ENCODE data around the gene TBC1D17. TPM values are rescaled to one million over a fixed set of nuclear protein-coding genes. Genes with fewer than 3 reads are reported as not detected.

Gene TBC1D17
- polyA plus RNA-seq, 3 donors: 3.1 to 48.2 (median 4.5) TPM

GRCh38 chr19:49927526-49928264, 50.2 kb downstream of the TBC1D17 start:
- no peaks in the 10 kb centered on the region for H3K9me3 ChIP-seq (replicated peaks in 1 of 2; ENCODE audit: control insufficient read depth in 1 of 2, insufficient read depth in 1 of 2, low read length in 2 of 2)
- WGBS (ENCODE audit: insufficient coverage): 87% methylated on average over 10 of the region's 14 CpGs
- Mint-ChIP-seq H3K4me3 (peak overlapping the region; percentile 90 to 97), H3K27me3 (ENCODE audit: low read depth in 3 of 3) (peaks cover 0 to 6% (median 0%) of the 10 kb centered on the region in 3 donors), H3K4me1 (peaks cover 58% of the 10 kb centered on the region), H3K9me3 (peaks cover 0 to 4% (median 0%) of the 10 kb centered on the region in 7 donors), H3K36me3 (peaks cover 49 to 59% of the 10 kb centered on the region in 2 donors), H3K27ac (peak overlapping the region; percentile 93 to 100 (median 97))
- H3K9ac ChIP-seq (ENCODE audit: insufficient read depth, low read length, poor library complexity, severe bottlenecking): no peak overlapping the region
- no peak for TF ChIP-seq CTCF (IDR thresholded peaks at IDR 0.05)
- peaks cover 36 to 61% of the 10 kb centered on the region in 2 donors for H3K36me3 ChIP-seq (replicated peaks in 1 of 2; ENCODE audit: control insufficient read depth in 1 of 2, insufficient read depth in 2 of 2, low read length in 2 of 2)
- H3K4me3 ChIP-seq (replicated peaks in 1 of 3; ENCODE audit: low read depth in 2 of 3, low read length in 3 of 3): peak overlapping the region in 1 of 3 experiments; percentile 91
- peaks cover 48 to 70% of the 10 kb centered on the region in 2 donors for H3K4me1 ChIP-seq (ENCODE audit: control insufficient read depth in 1 of 2, insufficient read depth in 2 of 2, low read length in 2 of 2)
- peak overlapping the region; percentile 89 for H3K4me2 ChIP-seq (replicated peaks; ENCODE audit: extremely low read depth, low read length, poor library complexity, severe bottlenecking)
- H3K27me3 ChIP-seq (ENCODE audit: control insufficient read depth in 2 of 2, insufficient read depth in 2 of 2, low read length in 2 of 2): no peaks in the 10 kb centered on the region
- peaks cover 79% of the 10 kb centered on the region for H4K20me1 ChIP-seq (ENCODE audit: insufficient read depth, low read length)
- H3K79me2 ChIP-seq (ENCODE audit: insufficient read depth, low read length): peaks cover 54% of the 10 kb centered on the region
- H3K27ac ChIP-seq (ENCODE audit: low read depth in 1 of 2, low read length in 2 of 2): peak overlapping the region; percentile 88 to 95
- intact Hi-C loops (cut with micrococcal nuclease): loop anchor here (1.0 to 5.0 kb wide), 3 partner anchors 30 to 51 kb away; partner anchors contain the start of genes AKT1S1 (in 1 of the 2) and TBC1D17 (in 1 of the 2)
- H2AFZ ChIP-seq (ENCODE audit: insufficient read depth, low read depth, low read length, poor library complexity, severe bottlenecking): no peak overlapping the region
- DNase-seq: peak in 1 of 3 donors; percentile 4

GRCh38 chr19:49929121-49929610, 51.7 kb downstream of the TBC1D17 start, which contains the start of the genes ATF5 and NUP62:
TSS of gene ATF5 (plus strand) at chr19:49929205. CDS start at chr19:49930851, 1,646 bp downstream.
TSS of gene NUP62 (minus strand) at chr19:49929504. CDS start at chr19:49909807, 19,697 bp downstream.
- DNase-seq: peak; percentile 84 to 86 (median 85)
- TF ChIP-seq CTCF (IDR thresholded peaks at IDR 0.05): no peak
- H3K4me3 Mint-ChIP-seq: peak within 1 kb of the TSS; percentile 90 to 97
- H3K9me3 Mint-ChIP-seq: peaks cover 0 to 4% (median 0%) of the 10 kb centered on the region in 7 donors
- under 1% methylated on average over 45 of the region's 48 CpGs for WGBS (ENCODE audit: insufficient coverage)
- peaks cover 74% of the 10 kb centered on the region for H4K20me1 ChIP-seq (ENCODE audit: insufficient read depth, low read length)
- peaks cover 44 to 50% of the 10 kb centered on the region in 2 donors for H3K36me3 Mint-ChIP-seq
- peak within 1 kb of the TSS; percentile 84 for H3K9ac ChIP-seq (ENCODE audit: insufficient read depth, low read length, poor library complexity, severe bottlenecking)
- H3K4me1 ChIP-seq (ENCODE audit: control insufficient read depth in 1 of 2, insufficient read depth in 2 of 2, low read length in 2 of 2): peaks cover 36 to 56% of the 10 kb centered on the region in 2 donors
- H3K4me2 ChIP-seq (replicated peaks; ENCODE audit: extremely low read depth, low read length, poor library complexity, severe bottlenecking): peak within 1 kb of the TSS; percentile 89
- peak within 1 kb of the TSS; percentile 85 for H2AFZ ChIP-seq (ENCODE audit: insufficient read depth, low read depth, low read length, poor library complexity, severe bottlenecking)
- peak within 1 kb of the TSS; percentile 88 to 95 for H3K27ac ChIP-seq (ENCODE audit: low read depth in 1 of 2, low read length in 2 of 2)
- peak within 1 kb of the TSS; percentile 82 to 91 (median 83) for H3K4me3 ChIP-seq (replicated peaks in 1 of 3; ENCODE audit: low read depth in 2 of 3, low read length in 3 of 3)
- H3K9me3 ChIP-seq (replicated peaks in 1 of 2; ENCODE audit: control insufficient read depth in 1 of 2, insufficient read depth in 1 of 2, low read length in 2 of 2): no peaks in the 10 kb centered on the region
- H3K4me1 Mint-ChIP-seq: peaks cover 50% of the 10 kb centered on the region
- H3K36me3 ChIP-seq (replicated peaks in 1 of 2; ENCODE audit: control insufficient read depth in 1 of 2, insufficient read depth in 2 of 2, low read length in 2 of 2): peaks cover 26 to 53% of the 10 kb centered on the region in 2 donors
- intact Hi-C loops (cut with micrococcal nuclease): loop anchor here (2.0 to 5.0 kb wide), 2 partner anchors 42 to 52 kb away; partner anchors contain the start of genes AKT1S1 (in 1 of the 2) and TBC1D17 (in 1 of the 2)
- no peaks in the 10 kb centered on the region for H3K27me3 ChIP-seq (ENCODE audit: control insufficient read depth in 2 of 2, insufficient read depth in 2 of 2, low read length in 2 of 2)
- H3K27me3 Mint-ChIP-seq (ENCODE audit: low read depth in 3 of 3): peaks cover 0 to 6% (median 2%) of the 10 kb centered on the region in 3 donors
- H3K27ac Mint-ChIP-seq: peak within 1 kb of the TSS; percentile 96 to 100 (median 97)
- H3K79me2 ChIP-seq (ENCODE audit: insufficient read depth, low read length): peaks cover 39% of the 10 kb centered on the region
